HG02642 (cell line): ENCODE data around the gene EP400.

Source experiments
- ATAC-seq: cut with Tn5 transposase; IDR thresholded peaks from one replicate; pipeline ENCODE4 v1.9.1; 2021; ENCODE audit warnings: mild to moderate bottlenecking; ENCODE audit not compliant: unreplicated experiment, poor library complexity

The EP400 gene

GRCh38 chr12:131911028-131911650, 38.6 kb upstream of the EP400 start:
- no peak for ATAC-seq

GRCh38 chr12:131911851-131912477, 37.8 kb upstream of the EP400 start:
- ATAC-seq: no peak

GRCh38 chr12:131912518-131913274, 37.0 kb upstream of the EP400 start:
- no peak for ATAC-seq

- ATAC-seq: no peak
Observed at GRCh38 chr12:131913666-131914065, 36.1 kb upstream of the EP400 start.

- ATAC-seq: no peak
Observed at GRCh38 chr12:131914179-131914702, 35.5 kb upstream of the EP400 start.

- ATAC-seq: no peak
Observed at GRCh38 chr12:131915000-131915689, 34.6 kb upstream of the EP400 start.

GRCh38 chr12:131915823-131916222, 33.9 kb upstream of the EP400 start:
- ATAC-seq: no peak

- ATAC-seq: no peak
Observed at GRCh38 chr12:131916306-131917138, 33.2 kb upstream of the EP400 start.

GRCh38 chr12:131917139-131917710, 32.5 kb upstream of the EP400 start:
- no peak for ATAC-seq

GRCh38 chr12:131917711-131918306, 31.9 kb upstream of the EP400 start:
- no peak for ATAC-seq

GRCh38 chr12:131918311-131919050, 31.3 kb upstream of the EP400 start:
- no peak for ATAC-seq

- no peak for ATAC-seq
Observed at GRCh38 chr12:131919051-131919347, 30.7 kb upstream of the EP400 start.

- ATAC-seq: no peak
Observed at GRCh38 chr12:131919366-131920156, 30.2 kb upstream of the EP400 start.

- no peak for ATAC-seq
Observed at GRCh38 chr12:131920157-131920508, 29.6 kb upstream of the EP400 start.

- ATAC-seq: no peak
Observed at GRCh38 chr12:131920902-131921840, 28.6 kb upstream of the EP400 start.

- ATAC-seq: no peak
Observed at GRCh38 chr12:131921866-131922769, 27.6 kb upstream of the EP400 start.
